ENCODE data around the gene ATP5IF1. TPM values are rescaled to one million over a fixed set of nuclear protein-coding genes. Genes with fewer than 3 reads are reported as not detected.

ATP5IF1 gene
- total RNA-seq, 2 donors from 2014 or later, result 326 to 331 TPM

DNA sequence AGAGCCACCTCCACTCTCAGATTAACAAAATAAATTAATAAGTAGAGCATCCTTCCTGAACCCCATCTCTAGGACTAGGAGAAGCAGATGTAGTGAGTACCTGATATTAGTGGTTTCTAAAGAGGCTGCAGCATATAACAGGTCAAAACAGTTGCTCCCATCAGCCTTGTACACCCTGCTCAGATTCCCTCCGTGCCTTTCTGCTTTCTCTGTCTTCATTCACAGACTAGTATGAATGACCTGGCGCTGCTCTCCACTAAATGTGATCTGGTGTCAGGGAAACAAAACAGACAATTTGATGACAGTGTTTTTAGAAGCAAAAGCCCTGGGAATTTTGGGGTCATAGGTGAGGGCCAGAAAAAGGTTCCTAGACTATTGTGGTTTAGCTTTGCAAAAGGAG lies 31.7 kb downstream of the ATP5IF1 start:
- no peak overlapping the region for H3K27ac ChIP-seq
- TF ChIP-seq, protein P1, sequence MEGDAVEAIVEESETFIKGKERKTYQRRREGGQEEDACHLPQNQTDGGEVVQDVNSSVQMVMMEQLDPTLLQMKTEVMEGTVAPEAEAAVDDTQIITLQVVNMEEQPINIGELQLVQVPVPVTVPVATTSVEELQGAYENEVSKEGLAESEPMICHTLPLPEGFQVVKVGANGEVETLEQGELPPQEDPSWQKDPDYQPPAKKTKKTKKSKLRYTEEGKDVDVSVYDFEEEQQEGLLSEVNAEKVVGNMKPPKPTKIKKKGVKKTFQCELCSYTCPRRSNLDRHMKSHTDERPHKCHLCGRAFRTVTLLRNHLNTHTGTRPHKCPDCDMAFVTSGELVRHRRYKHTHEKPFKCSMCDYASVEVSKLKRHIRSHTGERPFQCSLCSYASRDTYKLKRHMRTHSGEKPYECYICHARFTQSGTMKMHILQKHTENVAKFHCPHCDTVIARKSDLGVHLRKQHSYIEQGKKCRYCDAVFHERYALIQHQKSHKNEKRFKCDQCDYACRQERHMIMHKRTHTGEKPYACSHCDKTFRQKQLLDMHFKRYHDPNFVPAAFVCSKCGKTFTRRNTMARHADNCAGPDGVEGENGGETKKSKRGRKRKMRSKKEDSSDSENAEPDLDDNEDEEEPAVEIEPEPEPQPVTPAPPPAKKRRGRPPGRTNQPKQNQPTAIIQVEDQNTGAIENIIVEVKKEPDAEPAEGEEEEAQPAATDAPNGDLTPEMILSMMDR (IDR thresholded peaks at IDR 0.05), result no peak
- intact Hi-C loops (cut with DNase I), result no loop called here

DNA sequence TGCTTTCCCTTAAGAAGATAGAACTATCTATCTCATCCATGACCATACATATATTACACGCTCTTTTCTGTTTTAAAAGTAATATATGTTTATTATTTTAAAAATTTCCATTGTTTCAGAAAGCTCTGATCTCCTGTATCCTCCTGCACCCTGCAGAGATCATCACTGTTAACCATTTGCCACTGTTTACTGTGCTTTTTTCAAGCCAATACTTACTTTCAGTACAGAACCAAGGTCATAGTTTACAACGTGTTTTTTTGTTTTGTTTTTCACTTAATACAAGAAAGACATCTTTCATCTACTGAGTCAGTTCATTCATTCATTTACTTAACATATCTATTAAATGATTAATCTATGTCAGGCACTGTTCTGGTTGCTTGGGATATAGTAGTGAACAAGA lies 33.6 kb downstream of the ATP5IF1 start:
- Histone ChIP-seq H3K27ac (no peak overlapping the region), H3K36me3 (no peaks in the 10 kb centered on the region), H3K27me3 (no peaks in the 10 kb centered on the region), H3K9me3 (no peaks in the 10 kb centered on the region), H3K9ac (ENCODE audit: low read depth in 2 of 2, low read length in 2 of 2) (no peak overlapping the region), H3K4me1 (no peaks in the 10 kb centered on the region), H3K4me3 (no peak overlapping the region)
- intact Hi-C loops (cut with DNase I), result no loop called here
- TF ChIP-seq, protein P1 (IDR thresholded peaks at IDR 0.05), result no peak
- DNase-seq, result no peak

More for the DNA sequence above, 31.7 kb downstream of the ATP5IF1 start:
- no peak overlapping the region for H3K4me3 ChIP-seq
- no peak overlapping the region for H3K9ac ChIP-seq (ENCODE audit: low read depth in 2 of 2, low read length in 2 of 2)
- no peaks in the 10 kb centered on the region for H3K36me3 ChIP-seq
- no peaks in the 10 kb centered on the region for H3K9me3 ChIP-seq
- H3K4me1 ChIP-seq, result peaks cover 11% of the 10 kb centered on the region
- no peak for DNase-seq
- no peaks in the 10 kb centered on the region for H3K27me3 ChIP-seq

DNA sequence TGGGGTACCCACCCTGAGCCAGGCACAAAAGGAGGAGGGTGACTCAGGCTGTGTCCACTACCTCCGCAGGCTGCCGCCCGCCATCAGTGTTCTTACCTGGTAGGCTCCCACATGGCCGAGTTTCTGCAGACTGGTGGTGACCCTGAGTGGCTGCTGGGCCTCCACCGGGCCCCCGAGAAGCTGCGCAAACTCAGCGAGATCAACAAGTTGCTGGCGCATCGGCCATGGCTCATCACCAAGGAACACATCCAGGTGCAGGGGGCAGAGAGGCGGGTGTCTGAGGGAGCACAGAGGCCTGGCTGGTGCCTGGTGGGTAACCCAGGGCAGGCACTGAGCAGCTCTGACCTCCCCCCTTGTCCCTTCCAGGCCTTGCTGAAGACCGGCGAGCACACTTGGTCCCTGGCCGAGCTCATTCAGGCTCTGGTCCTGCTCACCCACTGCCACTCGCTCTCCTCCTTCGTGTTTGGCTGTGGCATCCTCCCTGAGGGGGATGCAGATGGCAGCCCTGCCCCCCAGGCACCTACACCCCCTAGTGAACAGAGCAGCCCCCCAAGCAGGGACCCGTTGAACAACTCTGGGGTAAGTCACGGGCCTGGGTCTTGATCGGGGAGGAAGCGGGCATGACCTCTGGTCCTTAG lies 36.4 kb downstream of the ATP5IF1 start:
- DNase-seq, result no peak
- H3K36me3 ChIP-seq, result no peaks in the 10 kb centered on the region
- intact Hi-C loops (cut with DNase I), result loop anchor here (10.0 kb wide), 1 partner anchor 72 kb away; no protein-coding TSS in a partner anchor
- TF ChIP-seq, protein P1 (IDR thresholded peaks at IDR 0.05), result no peak
- H3K9ac ChIP-seq (ENCODE audit: low read depth in 2 of 2, low read length in 2 of 2), result no peak overlapping the region
- H3K9me3 ChIP-seq, result no peaks in the 10 kb centered on the region
- H3K27ac ChIP-seq, result no peak overlapping the region
- no peaks in the 10 kb centered on the region for H3K27me3 ChIP-seq
- H3K4me3 ChIP-seq, result no peak overlapping the region
- no peaks in the 10 kb centered on the region for H3K4me1 ChIP-seq

DNA sequence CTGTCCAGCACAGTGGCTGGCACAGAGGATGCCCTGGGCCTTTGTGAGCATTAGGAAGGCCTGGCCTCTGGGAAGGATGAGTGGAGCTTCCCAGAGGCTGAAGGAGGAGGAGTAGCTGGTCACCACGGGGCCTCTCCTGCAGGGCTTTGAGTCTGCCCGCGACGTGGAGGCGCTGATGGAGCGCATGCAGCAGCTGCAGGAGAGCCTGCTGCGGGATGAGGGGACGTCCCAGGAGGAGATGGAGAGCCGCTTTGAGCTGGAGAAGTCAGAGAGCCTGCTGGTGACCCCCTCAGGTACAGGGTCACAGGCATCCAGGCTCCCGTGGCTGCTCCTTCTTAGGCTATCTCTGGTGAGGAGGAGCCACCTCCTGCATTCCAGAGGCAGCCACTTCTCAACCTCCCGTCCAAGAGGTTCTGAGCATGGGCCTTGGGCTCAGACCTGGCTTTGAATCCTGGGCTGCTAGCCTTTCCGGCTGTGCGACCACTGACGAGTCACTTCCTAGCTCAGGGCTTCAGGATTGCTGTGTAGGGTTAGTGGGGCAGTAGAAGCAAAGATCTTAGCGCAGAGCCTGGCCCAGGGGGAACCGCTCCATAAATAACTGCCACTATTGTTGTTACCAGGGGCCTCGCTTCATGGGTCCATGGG lies 37.4 kb downstream of the ATP5IF1 start:
- TF ChIP-seq, protein P1 (IDR thresholded peaks at IDR 0.05), result no peak
- H3K27ac ChIP-seq, result no peak overlapping the region
- intact Hi-C loops (cut with DNase I), result loop anchor here (10.0 kb wide), 1 partner anchor 71 kb away; no protein-coding TSS in a partner anchor
- H3K4me1 ChIP-seq, result no peaks in the 10 kb centered on the region
- H3K9ac ChIP-seq (ENCODE audit: low read depth in 2 of 2, low read length in 2 of 2), result no peak overlapping the region
- H3K27me3 ChIP-seq, result no peaks in the 10 kb centered on the region
- DNase-seq, result no peak
- H3K36me3 ChIP-seq, result no peaks in the 10 kb centered on the region
- H3K4me3 ChIP-seq, result no peak overlapping the region
- no peaks in the 10 kb centered on the region for H3K9me3 ChIP-seq

DNA sequence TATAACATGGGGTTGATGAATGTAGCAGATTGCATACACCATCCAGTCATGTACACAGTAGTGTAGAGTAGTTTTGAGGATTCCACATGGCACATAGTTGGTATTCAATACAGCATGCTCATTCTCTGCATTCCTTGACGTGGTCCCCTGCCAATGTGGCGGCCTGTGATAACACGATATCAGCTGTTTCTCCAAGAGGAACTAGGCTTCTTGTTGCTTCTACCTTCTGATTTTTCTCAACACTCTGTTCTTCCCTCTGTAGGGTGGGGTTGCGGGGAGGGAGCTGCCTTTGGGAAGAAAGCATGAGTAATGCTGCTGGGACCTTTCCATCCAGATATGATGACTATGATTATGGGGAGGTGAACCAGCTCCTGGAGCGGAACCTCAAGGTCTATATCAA lies 42.8 kb downstream of the ATP5IF1 start:
- no peak overlapping the region for H3K9ac ChIP-seq (ENCODE audit: low read depth in 2 of 2, low read length in 2 of 2)
- H3K4me3 ChIP-seq, result no peak overlapping the region
- intact Hi-C loops (cut with DNase I), result loop anchor here (10.0 kb wide), 1 partner anchor 66 kb away; no protein-coding TSS in a partner anchor
- H3K36me3 ChIP-seq, result no peaks in the 10 kb centered on the region
- TF ChIP-seq, protein P1 (IDR thresholded peaks at IDR 0.05), result no peak
- H3K27me3 ChIP-seq, result no peaks in the 10 kb centered on the region
- no peak for DNase-seq
- peaks cover 11% of the 10 kb centered on the region for H3K4me1 ChIP-seq
- H3K27ac ChIP-seq, result no peak overlapping the region
- H3K9me3 ChIP-seq, result no peaks in the 10 kb centered on the region
